Smooth muscle cell of the coronary artery (primary cell): ENCODE measurements around the gene COX17. TPM values are rescaled to one million over a fixed set of nuclear protein-coding genes. Genes with fewer than 3 reads are reported as not detected.

Experiments
- total RNA-seq: library from RNA; depleted of rRNA; stranded (reverse); fragments of >200 nt; gene quantifications from 2 replicates; pipeline ENCODE4 v1.2.3, GENCODE V29; 2014; ENCODE audit warnings: low replicate concordance

The COX17 gene, protein sequence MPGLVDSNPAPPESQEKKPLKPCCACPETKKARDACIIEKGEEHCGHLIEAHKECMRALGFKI
- 12.2 and 32.3 TPM in 2 replicates for total RNA-seq

DNA sequence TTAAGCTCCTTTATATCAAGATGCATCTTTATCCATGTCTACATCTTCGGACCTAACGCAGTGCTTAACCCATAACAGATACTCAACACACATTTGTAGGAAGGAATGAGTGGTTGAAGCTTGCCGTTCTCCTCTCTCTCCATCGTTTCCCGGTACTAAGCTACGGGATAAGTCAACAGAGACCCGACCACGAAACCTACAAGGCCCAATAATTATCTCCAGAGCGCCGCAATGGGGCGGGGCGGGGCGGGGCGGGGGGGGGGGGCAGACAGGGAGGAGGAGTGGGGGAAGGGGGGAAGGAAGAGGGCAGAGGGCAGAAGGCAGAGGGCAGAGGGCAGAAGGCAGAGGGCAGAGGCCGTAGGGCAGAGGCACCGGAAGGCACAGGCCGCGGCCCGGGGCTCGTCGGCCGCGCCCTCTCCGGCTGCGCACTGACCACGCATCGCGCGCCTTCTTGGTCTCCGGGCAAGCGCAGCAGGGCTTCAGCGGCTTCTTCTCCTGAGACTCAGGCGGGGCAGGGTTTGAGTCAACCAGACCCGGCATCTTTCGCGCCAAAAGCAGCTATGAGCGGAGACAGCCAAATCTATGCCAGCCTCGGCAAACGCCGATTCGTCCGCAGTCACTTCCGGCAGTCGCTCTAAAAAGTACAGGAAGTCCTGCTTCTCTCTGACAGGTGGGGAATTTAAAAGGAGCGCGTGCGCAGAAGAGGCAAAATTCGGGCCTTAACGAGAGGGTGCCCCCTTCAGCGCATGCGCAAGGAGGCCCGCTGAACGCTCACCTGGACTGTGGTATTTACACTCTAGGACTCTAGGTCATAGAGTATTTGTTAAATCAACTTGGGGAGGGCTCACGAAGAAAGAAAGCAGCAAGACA, at the start of gene COX17:
Gene COX17, minus strand, starts transcription at position 636 of the 870 bp plus-strand sequence. Its CDS starts 96 bp downstream, at position 540.

DNA sequence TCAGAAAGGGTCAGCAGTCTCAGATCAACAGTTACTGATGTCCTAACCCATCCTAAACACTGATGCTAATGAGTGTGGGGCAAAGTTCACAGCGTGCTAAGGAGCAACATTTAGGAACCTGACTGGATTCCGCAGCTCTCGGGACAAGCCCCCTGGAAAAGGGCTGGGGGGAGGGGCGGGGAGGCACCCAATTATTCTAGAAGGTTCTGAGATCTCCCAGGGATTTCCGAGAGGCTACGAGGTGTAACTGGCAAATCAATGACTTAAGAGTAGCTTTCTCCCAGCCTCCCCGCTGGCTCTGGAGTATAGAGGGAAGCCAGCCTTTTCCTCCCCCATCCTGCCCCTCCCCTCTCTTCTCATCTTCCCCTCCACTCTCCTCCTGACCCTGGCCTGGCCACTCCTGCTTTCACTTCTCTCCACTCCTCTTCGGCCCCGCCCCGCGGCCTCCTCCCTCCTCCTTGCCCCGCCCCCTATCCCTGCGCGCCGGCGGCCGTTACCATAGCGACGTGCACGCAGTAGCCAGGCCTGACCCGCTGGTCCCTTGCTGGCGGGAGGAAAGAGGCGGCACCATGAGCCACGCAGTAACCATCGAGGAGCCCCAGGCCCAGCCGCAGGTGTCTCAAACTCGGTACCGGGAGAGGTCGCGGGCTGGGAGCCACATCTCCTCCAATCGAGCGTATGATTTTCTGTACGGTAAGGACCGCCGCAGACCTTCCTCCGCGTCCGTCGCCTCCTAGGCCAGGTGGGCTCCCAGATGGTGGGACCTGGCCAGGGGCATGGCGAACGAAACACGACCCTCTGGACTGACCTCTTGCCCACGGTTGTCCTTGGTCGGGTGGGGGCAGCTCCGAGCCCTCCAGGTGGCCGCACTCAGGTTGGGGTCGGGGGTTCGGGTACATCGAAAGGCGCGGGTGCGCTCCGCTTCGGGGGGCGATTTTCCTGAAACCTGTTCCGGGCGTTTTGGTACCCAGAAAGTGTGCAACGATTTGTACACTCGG, 25.6 kb upstream of the COX17 start, which contains the start of gene CFAP91:
Gene CFAP91, plus strand, starts transcription at position 493 of the 998 bp plus-strand sequence. Its CDS starts 77 bp downstream, at position 570.

DNA sequence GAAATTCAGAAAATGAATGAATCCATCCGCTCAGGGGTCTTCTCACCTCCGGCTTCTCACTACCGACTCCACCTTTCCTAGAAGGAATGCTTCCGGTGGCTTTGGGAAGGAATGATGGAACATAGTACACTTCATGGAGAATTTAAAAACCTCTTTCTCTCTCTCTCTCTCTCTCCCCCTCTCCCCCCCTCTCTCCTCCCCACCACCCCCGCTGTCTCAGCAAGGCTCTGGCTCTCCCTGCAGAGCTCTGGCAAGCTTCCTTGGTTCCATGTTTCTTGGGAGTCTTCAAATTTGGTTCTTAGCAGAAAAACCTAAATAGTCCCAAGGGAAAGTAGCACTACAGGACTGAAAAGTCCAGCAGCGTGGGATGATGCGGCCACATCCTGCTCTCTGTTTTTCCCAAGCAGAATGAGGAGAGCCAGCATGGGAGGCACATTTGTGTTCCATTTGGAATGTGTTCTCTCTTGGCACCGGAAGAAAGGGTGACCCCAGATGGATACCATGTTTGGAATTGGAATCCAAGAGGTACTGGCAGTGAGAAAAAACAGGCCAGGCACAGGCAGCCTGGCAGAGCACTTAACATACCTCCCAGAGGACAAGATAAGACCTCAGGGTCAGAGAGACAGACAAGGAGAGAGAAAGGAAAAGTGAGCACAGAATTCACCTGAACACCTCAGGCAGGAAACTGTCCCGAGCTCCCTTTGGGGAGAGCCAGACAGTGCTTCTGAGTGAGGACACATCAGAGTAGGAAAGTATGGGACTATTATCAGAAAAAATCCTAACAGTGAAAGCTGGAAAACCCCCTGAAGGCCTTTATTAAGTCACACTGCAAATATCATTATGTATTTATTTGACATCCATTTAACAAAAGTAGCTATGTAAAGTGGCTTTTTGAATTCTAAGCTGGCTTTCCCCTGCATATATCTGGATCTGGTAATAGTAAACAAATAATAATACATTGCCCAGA, 16.4 kb downstream of the COX17 start, which contains the start of gene POPDC2:
Gene POPDC2, minus strand, starts transcription at position 116 of the 967 bp plus-strand sequence. CDS start 166 bp downstream, outside the sequence.

Other genes starting within 250 kb of the COX17 start
- 42.6 and 57.3 TPM in 2 replicates for gene TMEM39A, start 213.8 kb downstream of the COX17 start, total RNA-seq
- 14.9 and 26.7 TPM in 2 replicates for gene POGLUT1, start 208.4 kb downstream of the COX17 start, total RNA-seq
- gene TIMMDC1, start 178.9 kb downstream of the COX17 start, total RNA-seq, result 28.7 and 42.2 TPM in 2 replicates
- gene CD80, start 117.8 kb downstream of the COX17 start, total RNA-seq, result not detected in 2 replicates
- 0.70 and 2.2 TPM in 2 replicates for gene ADPRH, start 97.9 kb downstream of the COX17 start, total RNA-seq
- 0.08 and 0.12 TPM in 2 replicates for gene PLA1A, start 79.5 kb downstream of the COX17 start, total RNA-seq
- 0.15 and 0.47 TPM in 2 replicates for gene POPDC2, start 16.8 kb downstream of the COX17 start, total RNA-seq
- under 0.01 and 0.53 TPM in 2 replicates for gene CFAP91, start 25.6 kb upstream of the COX17 start, total RNA-seq
- gene NR1I2, start 104.7 kb upstream of the COX17 start, total RNA-seq, result 0.08 TPM in 1 of 2 replicates, not detected in the other